GM18526 (cell line): ENCODE measurements around the gene KATNB1.

Experiments
- POLR2A ChIP-seq: IDR thresholded peaks from 3 replicates; pipeline ENCODE4 v1.6.1; 2011; ENCODE audit not compliant: insufficient read length; ENCODE audit errors: extremely low read depth

The KATNB1 gene

DNA sequence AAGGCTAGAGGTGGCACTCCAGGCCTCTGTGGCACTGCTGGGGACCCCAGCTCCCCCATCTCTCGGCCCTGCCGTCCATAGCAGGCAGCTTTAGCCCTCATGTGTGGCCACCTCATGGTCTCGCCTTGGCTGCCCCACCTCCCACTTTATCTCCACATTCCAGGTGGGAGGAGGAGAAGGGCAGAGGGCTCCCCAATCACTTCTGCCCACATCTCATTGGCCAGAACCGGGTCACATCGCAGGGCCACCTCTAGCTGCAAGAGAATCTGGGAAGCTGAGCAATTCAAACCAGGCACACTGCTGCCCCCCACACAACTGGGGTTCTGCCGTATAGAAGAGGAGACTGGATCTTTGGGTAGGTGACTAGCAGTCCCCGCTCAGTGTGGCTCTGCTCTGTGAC is 39.3 kb upstream of the KATNB1 start:
- no peak for TF ChIP-seq POLR2A

DNA sequence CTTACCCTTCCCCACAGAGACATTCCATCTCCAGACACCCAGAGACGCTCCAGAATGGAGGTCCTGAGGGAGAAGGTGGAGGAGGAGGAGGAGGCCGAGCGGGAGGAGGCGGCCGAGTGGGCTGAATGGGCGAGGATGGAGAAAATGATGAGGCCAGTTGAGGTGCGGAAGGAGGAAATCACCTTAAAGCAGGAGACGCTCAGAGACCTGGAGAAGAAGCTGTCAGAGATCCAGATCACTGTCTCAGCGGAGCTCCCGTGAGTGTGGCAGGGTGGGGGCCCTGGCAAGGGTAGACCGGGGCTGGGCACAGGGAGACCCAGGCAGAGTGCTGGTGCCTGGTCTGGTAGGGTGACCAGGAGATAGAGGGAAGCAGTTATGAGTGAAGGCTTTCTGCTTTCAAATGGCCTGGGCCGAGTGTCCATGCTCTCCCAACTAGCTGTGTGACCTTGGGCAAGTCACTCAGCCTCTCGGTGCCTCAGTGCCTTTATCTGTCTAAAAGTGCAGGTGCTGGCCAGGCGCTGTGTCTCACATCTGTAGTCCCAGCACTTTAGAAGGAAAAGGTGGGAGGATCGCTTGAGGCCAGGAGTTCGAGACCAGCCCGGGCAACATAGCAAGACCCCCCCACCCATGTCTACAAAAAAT is 37.6 kb upstream of the KATNB1 start:
- TF ChIP-seq POLR2A: no peak

DNA sequence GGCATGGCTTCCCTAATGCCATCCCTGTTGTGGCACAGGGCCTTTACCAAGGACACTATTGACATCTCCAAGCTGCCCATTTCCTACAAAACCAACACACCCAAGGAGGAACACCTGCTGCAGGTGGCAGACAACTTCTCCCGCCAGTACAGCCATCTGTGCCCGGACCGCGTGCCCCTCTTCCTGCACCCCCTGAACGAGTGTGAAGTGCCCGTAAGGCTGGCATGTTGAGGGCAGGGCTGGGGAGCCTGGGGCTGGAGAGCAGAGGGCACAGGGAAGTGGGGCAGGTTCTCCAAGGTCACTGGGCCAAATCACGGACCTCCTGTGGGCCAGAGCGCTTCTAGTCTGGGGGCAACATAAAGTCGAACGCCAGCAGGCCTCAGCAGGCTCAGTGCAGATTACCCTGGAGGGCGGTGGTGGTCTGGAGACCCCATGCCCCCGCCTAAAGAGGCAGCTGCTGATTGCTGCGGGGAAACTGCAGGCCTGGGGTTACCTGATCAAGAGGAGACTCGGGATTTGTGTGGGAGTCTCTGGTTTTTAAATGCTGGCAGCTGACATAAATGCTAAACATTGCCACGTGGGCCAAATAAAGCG is 36.7 kb upstream of the KATNB1 start:
- no peak for TF ChIP-seq POLR2A

DNA sequence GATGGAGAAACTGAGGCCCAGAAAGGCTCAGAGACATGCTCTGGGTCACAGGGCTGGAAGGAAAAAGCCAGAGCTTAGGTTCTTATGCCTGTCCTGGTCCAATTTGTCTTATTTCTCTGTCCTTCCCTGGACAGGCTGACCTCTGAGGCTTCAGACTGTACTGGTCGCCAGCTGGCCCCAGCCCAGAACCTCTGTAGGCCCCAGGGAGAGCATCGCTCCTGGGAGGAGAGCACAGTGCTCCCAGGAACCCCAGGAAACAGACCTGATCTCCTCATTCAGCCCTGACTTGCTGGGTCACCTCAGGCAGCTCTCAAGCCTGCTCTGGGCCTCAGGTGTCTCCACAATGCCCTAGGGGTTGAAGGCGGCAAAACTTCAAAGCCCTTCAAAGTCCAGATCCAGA is 36.1 kb upstream of the KATNB1 start:
- no peak for TF ChIP-seq POLR2A

DNA sequence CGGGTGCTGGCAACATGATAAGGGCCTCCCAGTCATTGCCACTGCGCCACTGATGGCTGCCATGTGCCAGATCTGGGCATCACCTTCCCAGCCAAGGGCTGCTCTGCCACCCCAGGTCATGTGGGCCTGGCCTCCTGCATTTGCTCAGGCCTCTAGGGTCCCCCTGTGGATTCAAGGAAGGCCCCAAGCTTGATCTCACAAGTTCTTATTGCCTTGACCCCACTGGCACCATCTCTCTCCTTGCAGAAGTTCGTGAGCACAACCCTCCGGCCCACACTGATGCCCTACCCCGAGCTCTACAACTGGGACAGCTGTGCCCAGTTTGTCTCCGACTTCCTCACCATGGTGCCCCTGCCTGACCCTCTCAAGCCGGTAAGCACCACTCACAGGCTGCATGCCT is 35.7 kb upstream of the KATNB1 start:
- TF ChIP-seq POLR2A: no peak

DNA sequence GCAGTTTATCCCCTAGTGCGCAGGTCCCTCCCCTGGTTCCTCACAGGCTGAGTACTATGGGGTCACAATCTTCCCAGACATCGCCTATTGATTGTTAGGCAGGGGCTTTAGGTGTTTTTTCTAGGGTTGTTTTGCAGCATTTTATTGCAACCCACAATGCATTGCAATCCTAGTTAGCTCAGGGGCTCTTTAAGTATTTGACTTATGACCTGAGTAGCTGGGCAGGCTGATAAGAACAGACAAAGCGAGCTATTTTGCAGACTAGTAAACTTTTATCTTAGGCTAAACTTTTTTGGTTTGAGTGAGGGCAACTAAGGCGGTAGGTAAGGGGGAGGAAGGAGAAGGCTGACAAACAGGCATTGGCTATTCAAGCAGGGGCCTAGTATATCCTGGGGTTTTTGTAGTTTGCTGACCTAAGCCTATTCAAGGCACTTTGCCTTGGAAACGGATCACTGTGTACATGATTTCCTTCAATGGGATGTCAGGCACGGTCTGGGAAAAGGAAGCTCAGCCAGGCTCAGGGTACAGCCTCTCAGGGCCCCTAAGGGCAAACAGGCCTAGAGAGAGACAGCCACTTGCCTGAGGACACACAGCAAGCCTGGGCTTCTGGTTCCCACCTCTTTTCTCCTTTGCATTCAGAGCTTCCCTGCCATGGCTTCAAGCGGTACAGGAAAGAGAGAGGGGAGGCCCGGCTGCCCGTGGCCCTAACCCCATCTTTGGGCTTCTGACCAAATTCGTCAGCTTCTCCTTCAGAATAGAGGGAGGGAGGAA is 34.6 kb upstream of the KATNB1 start:
- TF ChIP-seq POLR2A: no peak

DNA sequence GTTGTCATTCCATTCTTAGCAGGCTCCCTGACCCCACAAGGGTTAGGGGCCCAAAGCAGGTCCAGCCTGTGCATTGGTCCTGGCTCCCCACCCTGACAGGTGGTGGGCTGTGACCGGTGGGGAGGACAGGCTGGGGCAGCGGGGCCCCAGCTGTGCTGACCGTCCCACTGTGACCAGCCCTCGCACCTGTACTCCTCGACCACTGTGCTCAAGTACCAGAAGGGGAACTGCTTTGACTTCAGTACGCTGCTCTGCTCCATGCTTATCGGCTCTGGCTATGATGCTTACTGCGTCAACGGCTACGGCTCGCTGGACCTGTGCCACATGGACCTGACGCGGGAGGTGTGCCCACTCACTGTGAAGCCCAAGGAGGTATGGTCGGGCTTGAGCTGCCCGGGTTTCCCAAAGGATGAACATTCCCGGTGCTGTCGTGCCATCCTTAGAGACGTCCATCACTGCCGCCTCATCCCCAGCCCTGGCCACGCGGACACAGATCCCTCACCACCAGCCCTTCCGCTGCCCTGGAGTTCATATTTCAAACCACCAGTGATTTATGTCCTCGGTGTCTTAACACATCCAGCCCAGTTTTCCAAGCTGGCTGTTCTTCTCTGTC is 33.7 kb upstream of the KATNB1 start:
- no peak for TF ChIP-seq POLR2A

DNA sequence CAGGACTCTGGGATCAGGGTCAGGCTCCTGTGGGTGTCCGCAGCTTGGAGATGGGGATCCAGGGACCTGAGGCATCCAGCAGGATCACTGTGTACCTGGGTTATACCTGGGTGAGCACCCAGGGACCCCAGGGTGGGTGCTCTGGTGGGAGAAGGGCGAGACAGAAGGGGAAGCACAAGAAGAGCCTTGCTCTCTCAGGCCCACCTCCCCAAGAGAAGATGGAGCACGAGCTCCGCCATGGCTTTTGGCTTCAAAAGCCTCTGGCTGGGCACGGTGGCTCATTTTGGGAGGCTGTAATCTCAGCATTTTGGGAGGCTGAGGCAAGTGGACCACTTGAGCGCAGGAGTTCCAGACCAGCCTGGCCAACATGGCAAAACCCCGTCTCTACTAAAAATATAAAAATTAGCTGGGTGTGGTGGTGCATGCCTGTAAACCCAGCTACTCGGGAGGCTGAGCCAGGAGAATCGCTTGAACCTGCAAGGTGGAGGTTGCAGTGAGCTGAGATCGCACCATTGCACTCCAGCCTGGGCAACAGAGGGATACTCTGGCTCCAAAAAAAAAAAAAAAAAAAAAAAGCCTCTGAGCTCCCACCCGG is 32.1 kb upstream of the KATNB1 start:
- no peak for TF ChIP-seq POLR2A

DNA sequence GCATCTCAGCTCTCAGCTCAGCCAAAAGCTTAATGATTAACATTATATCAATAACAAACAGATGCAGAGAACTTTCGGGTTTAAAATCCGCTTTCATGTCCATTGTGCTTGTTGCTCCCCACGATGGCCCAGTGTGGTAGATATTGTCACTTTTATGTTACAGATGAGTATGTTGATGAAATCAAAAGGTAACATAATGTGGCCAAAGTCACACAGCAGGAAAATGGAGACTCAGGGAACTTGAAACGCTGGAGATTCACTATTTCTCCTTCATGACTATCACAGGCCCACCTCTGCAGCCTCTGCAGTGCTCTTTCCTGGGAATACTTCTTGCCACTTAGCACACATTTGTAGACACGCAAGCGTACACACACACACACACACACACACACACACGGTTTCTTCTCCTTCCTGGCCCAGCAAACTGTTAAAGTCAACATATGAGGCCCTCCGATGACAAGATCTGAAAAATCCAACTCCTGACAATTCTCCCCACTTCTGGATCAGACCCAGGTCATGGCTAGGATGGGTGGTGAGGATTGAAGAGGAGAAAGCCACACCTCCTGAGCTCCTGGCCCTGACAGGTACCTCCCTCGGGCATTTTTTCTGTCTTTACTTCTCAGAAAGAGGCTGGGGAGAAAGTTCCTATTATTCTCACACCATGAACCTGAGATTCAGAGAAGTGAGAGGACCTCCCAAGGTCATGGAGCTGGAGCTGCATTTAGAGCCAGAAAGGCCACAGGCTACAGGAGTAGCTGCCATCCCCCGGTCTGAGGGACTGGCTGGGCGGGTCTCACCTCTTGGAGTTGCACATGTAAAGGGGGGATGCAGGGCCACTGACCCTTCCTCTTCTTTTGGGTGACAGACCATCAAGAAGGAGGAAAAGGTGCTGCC is 31.3 kb upstream of the KATNB1 start:
- TF ChIP-seq POLR2A: no peak

DNA sequence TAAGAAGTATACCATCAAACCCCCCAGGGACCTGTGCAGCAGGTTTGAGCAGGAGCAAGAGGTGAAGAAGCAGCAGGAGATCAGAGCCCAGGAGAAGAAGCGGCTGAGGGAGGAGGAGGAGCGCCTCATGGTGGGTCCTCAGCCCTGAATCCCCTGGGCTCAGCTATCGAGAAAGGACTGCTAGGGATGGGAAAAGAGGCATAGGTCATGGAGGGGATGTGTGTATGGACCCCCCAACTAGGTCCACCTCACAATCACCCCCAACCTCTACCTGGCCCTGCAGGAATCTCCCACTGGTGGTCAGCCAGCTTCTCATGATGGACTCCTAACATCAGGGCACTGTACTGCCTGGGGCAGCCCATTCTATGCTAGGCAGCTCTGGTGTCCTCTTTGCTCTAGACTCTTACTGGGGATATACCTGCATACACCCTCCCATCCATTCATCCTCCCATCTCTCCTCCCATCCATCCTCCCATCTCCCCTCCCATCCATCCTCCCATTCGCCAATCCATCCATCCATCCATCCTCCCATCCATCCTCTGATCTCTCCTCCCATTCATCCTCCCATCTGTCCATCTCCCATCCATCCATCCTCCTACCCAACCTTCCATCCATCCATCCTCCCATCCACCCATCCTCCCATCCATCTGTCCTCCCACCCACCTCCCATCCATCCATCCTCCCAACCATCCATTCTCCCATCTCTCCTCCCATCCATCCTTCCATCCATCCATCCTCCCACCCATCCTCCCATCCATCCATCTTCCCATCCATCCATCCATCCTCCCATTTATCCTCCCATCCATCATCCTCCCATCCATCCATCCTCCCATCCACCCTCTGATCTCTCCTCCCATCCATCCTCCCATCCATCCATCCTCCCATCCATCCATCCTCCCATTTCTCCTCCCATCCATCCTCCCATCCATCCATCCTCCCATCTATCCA is 30.4 kb upstream of the KATNB1 start:
- TF ChIP-seq POLR2A: no peak

DNA sequence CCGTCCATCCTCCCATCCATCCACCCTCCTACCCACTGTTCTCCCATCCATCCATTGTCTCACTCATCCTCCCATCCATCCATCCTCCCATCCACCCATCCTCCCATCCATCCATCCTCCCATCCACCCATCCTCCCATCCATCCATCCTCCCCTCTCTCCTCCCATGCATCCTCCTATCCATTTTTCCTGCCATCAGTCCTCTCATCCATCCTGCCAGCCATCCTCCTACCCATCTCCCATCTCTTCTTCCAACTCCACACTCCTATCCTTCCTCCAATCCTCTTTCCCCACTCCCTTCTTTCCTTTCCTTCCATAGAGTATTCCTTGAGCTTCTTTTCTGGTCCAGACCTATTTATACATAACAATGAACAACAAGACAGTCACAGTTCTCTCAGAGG is 28.9 kb upstream of the KATNB1 start:
- TF ChIP-seq POLR2A: no peak

DNA sequence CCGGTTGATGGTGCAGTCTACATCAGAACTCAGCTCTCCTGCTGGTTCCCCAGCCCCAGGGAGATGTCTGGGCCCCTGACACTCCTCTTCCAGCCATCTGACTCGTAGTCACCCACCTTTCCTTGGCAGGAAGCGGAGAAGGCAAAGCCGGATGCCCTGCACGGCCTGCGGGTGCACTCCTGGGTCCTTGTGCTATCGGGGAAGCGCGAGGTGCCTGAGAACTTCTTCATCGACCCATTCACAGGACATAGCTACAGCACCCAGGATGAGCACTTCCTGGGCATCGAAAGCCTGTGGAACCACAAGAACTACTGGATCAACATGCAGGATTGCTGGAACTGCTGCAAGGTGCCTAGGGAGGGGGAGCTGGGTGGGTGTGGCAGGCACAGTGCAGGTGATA is 28.2 kb upstream of the KATNB1 start:
- TF ChIP-seq POLR2A: no peak

DNA sequence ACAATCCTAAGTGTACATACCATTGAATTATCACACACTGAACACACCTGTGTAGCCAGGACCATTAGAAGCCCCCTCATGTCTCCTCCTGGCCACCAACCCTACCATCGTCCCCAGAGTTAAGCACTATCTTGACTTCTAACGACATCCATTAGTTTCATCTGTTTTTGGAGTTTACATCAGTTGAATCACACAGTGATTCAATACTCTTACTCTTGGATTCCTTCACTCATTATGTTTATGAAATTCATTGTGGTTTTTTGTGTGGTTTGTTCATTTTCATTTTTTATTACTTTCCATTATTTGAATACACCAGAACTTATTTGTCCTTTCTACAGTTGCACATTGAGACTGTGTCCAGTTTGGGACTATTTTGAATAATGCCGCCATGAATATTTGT is 27.4 kb upstream of the KATNB1 start:
- TF ChIP-seq POLR2A: no peak

DNA sequence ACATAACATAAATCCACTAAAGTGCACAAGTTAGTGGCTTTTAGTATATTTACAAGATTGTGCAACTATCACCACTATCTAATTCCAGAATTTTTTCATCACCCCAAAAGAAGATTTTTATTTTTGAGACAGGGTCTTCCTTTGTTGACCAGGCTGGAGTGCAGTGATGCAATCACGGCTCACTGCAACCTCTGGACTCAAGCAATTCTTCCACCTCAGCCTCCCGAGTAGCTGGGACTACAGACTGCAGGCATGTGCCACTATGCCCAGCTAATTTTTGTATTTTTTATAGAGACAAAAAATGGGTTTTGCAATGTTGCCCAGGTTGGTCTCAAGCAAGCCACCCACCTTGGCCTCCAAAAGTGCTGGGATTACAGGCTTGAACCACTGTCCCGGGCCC is 25.9 kb upstream of the KATNB1 start:
- TF ChIP-seq POLR2A: no peak
